SK-N-SH (cell line): ENCODE measurements around the gene TFCP2L1.

Experiments
- CHD2 ChIP-seq: fragments of 150-350 bp; IDR thresholded peaks from 2 replicates; pipeline ENCODE4 v1.6.1; 2018; ENCODE audit warnings: low read length; ENCODE audit not compliant: partially characterized antibody
- CTCF ChIP-seq: fragments of 200-600 bp; sonication (generic); IDR thresholded peaks from 2 replicates; pipeline ENCODE4 v1.6.1; 2017; ENCODE audit warnings: antibody characterized with exemption, mild to moderate bottlenecking, moderate library complexity
- EP300 ChIP-seq, 2 experiments: IDR thresholded peaks; 2 replicates each; pipeline versions ENCODE4 v1.4.0 to v1.6.1; 2012; ENCODE audit warnings: borderline replicate concordance in 1 of 2, low read depth in 1 of 2, low read length in 1 of 2
- EZH2phosphoT487 ChIP-seq: fragments of 200-600 bp; sonication (generic); IDR thresholded peaks from 2 replicates; pipeline ENCODE4 v1.6.1; 2017; ENCODE audit warnings: low read depth, mixed run types, mild to moderate bottlenecking, antibody characterized with exemption, moderate library complexity, borderline replicate concordance
- GATA2 ChIP-seq: sonication (generic); formaldehyde crosslinking; IDR thresholded peaks from 2 replicates; pipeline ENCODE4 v1.5.0; 2020; ENCODE audit warnings: mild to moderate bottlenecking, missing genetic modification reagents
- NRF1 ChIP-seq: IDR thresholded peaks from 2 replicates; pipeline ENCODE4 v1.6.1; 2012; ENCODE audit warnings: low read depth, mild to moderate bottlenecking, low read length
- POLR2AphosphoS5 ChIP-seq: IDR thresholded peaks from 2 replicates; pipeline ENCODE4 v1.6.1; 2012; ENCODE audit warnings: low read depth, low read length
- RAD21 ChIP-seq: IDR thresholded peaks from 2 replicates; pipeline ENCODE4 v1.6.1; 2012; ENCODE audit warnings: mild to moderate bottlenecking, low read length
- RFX5 ChIP-seq: IDR thresholded peaks from 2 replicates; pipeline ENCODE4 v1.6.1; 2012; ENCODE audit warnings: mild to moderate bottlenecking, improper control_type of control experiment, low read length
- TEAD4 ChIP-seq: IDR thresholded peaks from 2 replicates; pipeline ENCODE4 v1.4.0; 2012; ENCODE audit warnings: mild to moderate bottlenecking, borderline replicate concordance; ENCODE audit not compliant: insufficient read depth
- YY1 ChIP-seq: IDR thresholded peaks from 2 replicates; pipeline ENCODE4 v1.4.0; 2012; ENCODE audit warnings: low read depth, mild to moderate bottlenecking
- ZBTB33 ChIP-seq: IDR thresholded peaks from 2 replicates; pipeline ENCODE4 v1.4.0; 2012; ENCODE audit warnings: low read depth, borderline replicate concordance

- no peak for TF ChIP-seq RAD21
- no peak for TF ChIP-seq ZBTB33
- no peak for TF ChIP-seq RFX5
- TF ChIP-seq POLR2AphosphoS5: no peak
- no peak for TF ChIP-seq CTCF
- no peak for TF ChIP-seq EP300 (IDR thresholded peaks at IDR 0.05; ENCODE audit: borderline replicate concordance in 1 of 2, low read depth in 1 of 2, low read length in 1 of 2)
- TF ChIP-seq TEAD4: no peak
- no peak for TF ChIP-seq GATA2 (CRISPR knock-in tag)
- no peak for TF ChIP-seq EZH2phosphoT487
- TF ChIP-seq YY1: no peak
- no peak for TF ChIP-seq NRF1
- no peak for TF ChIP-seq CHD2
Observed at GRCh38 chr2:121196132-121196848, 88.7 kb downstream of the TFCP2L1 start.
